Activated naive CD8-positive, alpha-beta T cell treated with anti-CD3 and anti-CD28 coated beads, Interleukin-2, amount 50 U/mL, for 16 hours (primary cell): Measurements from ENCODE around the gene GNAI1.
"Not testable (repeated sequence)": the region's sequence is repeated elsewhere in the genome, so short reads cannot be mapped to it uniquely, and the experiment has no call there.

Source experiments
- DNase-seq: peaks from one replicate; pipeline ENCODE4 v3.0.0-alpha.2; 2020; ENCODE audit warnings: low read depth, low spot score

The GNAI1 gene

DNA sequence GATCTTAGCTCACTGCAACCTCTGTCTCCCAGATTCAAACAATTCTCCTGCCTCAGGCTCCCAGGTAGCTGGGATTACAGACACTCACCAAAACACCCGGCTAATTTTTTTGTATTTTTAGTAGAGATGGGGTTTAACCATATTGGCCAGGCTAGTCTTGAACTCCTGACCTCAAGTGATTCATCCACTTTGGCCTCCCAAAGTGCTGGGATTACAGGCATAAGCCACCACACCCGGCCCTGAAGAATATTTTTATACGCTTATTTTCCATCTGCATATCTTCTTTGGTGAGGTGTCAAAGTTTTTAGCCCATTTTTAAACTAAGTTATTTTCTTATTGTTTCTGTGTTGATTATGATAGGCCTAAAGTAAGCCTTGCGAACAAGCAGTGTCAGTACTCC lies 23.1 kb downstream of the GNAI1 start:
- not testable (repeated sequence) for DNase-seq

DNA sequence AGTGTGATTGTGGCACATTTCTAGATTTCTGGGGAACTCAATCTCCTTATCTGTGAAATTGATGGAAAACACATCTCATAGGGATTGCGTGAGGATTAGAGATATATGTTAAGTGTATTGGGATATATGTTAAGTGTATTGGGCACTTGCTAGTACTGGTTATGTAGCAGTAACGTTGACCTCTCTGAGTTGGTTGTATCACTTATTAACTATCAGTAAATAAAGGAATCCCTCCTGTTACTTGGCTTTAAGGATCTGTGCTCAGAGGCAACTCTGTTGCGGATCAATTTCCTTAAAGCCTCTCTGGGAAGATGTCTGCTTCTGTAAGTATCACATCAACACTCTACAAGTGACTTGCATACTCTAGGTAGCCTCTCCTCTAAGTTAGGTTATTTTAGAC lies 25.2 kb downstream of the GNAI1 start:
- DNase-seq = no peak

DNA sequence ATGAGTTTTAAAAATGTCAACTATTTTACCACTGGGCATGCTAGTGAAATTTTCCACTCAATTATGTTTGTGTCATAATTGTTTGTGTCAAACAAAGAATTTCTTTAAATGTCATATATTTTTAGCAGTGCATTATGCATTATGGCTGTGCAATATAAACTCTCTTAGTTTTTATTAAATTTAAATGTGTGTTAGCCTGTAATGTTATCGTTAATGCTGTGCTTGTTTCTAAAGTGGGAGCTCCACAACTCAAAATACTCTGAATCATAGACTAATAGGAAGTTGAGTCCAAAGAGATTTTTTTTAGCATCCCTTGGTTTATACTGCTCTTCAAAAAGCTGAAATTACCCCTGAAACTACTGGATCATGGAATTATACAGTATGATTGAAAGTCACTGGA lies 26.8 kb downstream of the GNAI1 start:
- DNase-seq = no peak

GRCh38 chr7:80165177-80165576 lies 30.5 kb downstream of the GNAI1 start:
- DNase-seq = no peak

- no peak for DNase-seq
Measured at GRCh38 chr7:80170445-80170844, 35.8 kb downstream of the GNAI1 start.

GRCh38 chr7:80172387-80172786 lies 37.8 kb downstream of the GNAI1 start:
- DNase-seq = no peak

DNA sequence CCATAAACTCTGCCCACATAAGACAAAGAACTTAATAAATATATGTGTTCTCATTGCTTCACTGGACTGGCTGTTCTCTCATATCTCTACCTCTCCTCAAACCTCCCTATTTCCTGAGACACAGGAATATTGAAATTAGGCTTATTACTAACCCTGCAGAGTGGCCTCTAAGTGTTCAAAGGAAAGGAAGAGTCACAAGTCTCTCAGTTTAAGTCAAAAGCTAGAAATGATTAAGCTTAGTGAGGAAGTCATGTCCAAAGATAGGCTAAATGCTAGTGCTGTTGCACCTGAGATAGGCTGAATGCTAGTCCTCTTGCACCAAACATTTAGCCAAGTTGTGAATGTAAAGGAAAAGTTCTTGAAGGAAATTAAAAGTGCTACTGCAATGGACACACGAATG lies 41.1 kb downstream of the GNAI1 start:
- DNase-seq = no peak

GRCh38 chr7:80181411-80181810 lies 46.8 kb downstream of the GNAI1 start:
- DNase-seq = no peak

DNA sequence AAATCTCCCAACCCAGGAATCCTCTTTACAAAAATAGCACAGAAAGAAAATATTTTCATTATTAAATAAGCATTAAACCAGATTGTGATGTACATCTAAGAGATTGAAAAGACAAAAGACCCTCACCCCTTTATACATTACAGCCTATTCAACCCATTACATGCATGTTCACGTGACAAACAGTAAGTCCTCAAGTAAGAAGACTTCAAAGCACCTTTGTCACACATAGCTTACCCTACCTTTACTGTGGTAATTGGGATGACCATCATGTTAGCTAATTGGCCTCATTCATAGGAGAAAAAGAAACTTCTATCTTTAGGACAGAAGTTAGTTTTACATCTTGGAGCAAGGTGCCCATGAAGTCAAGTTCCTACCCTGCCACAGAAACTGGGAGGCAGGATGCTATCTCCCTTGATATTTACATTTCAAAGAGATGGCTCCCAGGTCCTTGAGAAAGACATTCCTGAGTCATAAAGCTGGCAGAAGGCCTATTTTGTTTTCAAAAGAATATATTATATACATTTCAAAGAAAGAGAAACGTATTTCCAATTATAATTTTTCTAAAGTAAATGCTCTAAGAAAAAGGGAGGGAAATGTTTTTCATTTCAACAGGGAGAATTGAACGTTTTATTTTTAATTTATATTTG lies 48.1 kb downstream of the GNAI1 start:
- no peak for DNase-seq

GRCh38 chr7:80183351-80183750 lies 48.7 kb downstream of the GNAI1 start:
- no peak for DNase-seq

GRCh38 chr7:80183900-80184685 lies 49.5 kb downstream of the GNAI1 start:
- DNase-seq = no peak

GRCh38 chr7:80184693-80185092 lies 50.1 kb downstream of the GNAI1 start:
- no peak for DNase-seq

DNA sequence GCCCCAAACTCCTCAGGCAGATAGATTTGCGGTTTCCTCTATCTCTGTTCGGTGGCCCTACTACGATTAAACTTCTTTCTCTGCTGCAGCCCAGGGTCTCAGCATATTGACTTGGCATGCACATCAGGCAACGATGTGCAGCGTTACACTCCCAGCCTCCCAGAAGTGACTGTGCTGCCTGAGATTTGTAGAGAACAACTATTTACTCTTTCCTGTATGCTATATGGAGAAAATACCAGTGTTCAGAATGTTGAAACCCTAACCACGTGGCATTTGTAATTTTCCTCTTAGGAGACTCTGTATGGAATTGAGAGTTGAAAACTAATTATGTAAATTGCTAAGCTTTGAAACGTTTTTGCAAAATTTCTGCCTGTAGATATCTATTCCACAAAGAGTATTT lies 50.9 kb downstream of the GNAI1 start:
- no peak for DNase-seq

GRCh38 chr7:80186721-80187120 lies 52.1 kb downstream of the GNAI1 start:
- no peak for DNase-seq

DNA sequence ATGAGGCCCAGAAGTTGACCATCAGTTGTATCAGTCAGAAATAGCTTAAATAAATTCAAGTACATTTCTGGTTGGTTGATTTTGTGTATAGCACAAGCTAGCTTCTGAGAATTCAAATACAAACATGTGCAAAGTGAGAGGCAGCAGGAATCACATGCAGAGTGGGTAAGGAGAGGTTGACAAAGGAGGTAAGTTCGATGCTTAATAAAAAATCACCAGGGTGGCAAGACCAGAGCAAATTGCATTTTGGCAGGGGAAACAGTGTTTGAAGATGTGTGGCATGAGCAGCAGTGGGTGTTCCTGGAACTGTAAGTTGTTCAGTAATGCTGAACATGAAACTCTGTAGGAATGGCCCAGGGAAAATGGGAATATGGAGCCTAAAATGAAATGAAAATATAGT lies 52.6 kb downstream of the GNAI1 start:
- DNase-seq = no peak

- DNase-seq = no peak
Measured at GRCh38 chr7:80187727-80188126, 53.1 kb downstream of the GNAI1 start.

DNA sequence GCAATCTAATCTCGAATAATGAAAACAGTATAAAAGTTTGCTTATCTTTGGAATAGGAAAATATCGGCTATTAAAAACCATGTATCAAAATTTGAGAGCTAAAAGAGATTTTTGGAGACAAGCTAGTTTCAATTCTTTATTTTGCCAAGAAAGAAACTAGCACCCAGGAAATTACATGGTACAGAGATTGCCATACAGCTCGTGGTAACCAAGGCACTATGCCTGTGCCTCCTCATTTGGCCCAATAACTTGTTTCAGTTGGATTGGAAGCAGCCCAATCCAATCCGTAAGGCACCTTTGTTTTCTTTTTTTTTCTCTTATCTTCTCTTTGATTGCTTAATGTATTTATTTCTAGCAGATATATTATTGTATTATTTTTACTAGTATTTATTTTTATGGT lies 55.0 kb downstream of the GNAI1 start:
- DNase-seq = no peak

- no peak for DNase-seq
Measured at GRCh38 chr7:80197627-80198026, 63.0 kb downstream of the GNAI1 start.

- no peak for DNase-seq
Measured at GRCh38 chr7:80199051-80199450, 64.4 kb downstream of the GNAI1 start.

DNA sequence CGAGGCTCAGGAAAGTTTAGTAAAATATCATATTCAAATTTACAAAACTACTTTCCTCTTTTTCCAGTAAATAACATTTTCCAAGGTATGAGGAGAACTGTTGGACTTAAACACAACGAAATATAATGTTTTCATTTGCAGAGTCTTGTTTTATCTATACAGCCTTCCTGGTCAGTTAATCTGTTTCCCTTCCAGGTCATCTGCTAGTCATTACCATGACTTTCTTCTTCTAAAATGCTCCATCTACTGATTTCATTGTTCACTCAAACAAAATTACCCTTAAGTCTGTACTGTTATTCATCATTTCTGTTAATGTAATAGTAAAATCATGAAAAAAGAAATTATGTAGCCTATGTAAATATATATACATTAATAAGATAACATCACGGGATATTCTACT lies 69.8 kb downstream of the GNAI1 start:
- DNase-seq = no peak

DNA sequence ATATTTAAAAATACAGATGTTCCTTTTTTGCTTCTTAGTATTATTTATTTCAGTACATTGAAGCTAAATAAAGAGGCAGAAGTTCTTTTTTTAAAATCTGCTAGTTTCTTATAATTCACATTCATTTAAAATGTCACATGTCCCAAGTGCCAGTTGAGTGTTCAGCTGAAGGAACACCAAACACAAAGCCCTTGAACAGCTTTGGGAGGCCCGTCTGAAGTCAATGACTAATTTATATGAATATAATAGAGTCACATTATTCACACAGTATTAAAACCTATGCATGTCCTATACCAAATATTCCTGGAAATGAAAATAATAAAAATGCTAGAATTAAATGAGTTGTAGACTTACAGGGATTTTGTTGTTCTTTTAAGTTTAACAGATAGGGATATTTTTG lies 70.3 kb downstream of the GNAI1 start:
- DNase-seq = no peak

DNA sequence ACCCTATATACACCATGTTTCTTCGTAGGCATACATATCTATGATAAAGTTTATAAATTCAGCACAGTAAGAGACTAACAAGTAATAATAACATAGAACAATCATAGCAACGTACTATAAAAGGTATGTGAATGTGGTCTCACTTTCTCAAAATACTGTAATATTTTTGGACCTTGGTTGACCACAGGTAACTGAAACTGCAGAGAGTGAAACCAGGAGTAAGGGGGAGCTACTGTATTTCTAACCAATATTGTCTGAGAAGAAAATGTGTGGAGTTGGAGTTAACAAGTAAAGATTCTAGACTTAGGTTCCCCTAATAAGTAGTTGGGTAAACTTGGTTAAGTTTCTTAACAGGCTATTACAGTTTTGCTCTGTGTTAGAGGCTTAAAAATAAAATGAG lies 72.1 kb downstream of the GNAI1 start:
- no peak for DNase-seq

DNA sequence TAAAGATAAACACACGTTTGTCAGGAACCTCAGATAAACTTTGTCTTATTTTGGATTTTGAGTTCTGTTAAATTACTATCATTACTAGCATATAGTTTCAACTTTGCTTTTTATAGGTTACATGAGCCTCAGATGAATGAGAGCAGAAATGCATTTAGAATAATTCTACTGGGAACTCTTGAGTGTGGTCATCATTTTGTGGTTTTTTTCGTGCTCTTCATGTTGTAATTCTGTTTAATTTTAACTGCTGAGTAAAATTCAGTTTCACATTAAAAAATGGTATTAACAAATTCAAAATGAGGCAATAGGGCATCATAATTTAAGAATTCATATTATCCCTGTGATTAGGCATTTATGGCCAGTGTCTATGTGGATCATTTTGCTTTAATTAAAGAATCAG lies 72.9 kb downstream of the GNAI1 start:
- DNase-seq = no peak

DNA sequence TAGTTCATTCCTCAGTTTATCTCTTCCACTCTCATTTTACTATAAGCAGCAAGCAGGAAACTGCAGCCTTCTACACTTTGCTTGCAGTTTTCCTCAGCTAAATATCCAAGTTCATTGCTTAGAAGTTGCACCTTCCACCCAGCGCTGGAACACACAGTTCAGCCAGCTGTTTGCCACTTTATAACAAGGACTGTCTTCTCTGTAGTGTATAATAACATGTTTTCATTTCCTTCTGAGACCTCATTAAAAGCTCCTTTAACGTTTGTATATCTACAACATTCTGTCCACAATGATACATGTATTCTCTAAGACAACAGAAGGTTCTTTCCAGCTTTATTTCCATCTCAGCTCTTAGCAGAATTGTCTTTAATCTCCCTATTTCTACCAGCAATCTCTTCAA lies 74.1 kb downstream of the GNAI1 start:
- DNase-seq = no peak
